ENCODE data around the gene KLHL42. TPM values are rescaled to one million over a fixed set of nuclear protein-coding genes. Genes with fewer than 3 reads are reported as not detected.

KLHL42 gene
- total and polyA plus RNA-seq, 9 of the 15 experiments (the other 6 are each of a cell fraction or from before 2014, with no cell fraction given): 1.5 to 11.8 (median 9.6) TPM

GRCh38 chr12:27771481-27772327 lies 8.3 kb upstream of the KLHL42 start:
- no TSS peak for BruUV-seq (replicated peaks)
- ATAC-seq: no peak
- no peak for TF ChIP-seq EGR1 (conservative IDR thresholded peaks at IDR 0.05)
- no peak for TF ChIP-seq PREB (CRISPR knock-in tag; IDR thresholded peaks at IDR 0.05)
- no peak overlapping the region for H2AFZ ChIP-seq (ENCODE audit: low read depth, low read length)
- H3K79me2 ChIP-seq (ENCODE audit: control insufficient read depth, insufficient read depth, low read length): no peaks in the 10 kb centered on the region
- WGBS (ENCODE audit: insufficient coverage, low coverage, missing lambda C conversion rate): 16% methylated on average over 3 of the region's 3 CpGs
- in situ Hi-C loops (cut with MboI): no loop called here
- no peak overlapping the region for H3K9ac ChIP-seq (ENCODE audit: insufficient read depth in 1 of 2, low read depth in 2 of 2, low read length in 2 of 2)
- FAIRE-seq: no peak
- no peaks in the 10 kb centered on the region; a peak in 1 of 5 replicates for H3K4me1 ChIP-seq (replicated peaks in 1 of 2; ENCODE audit: control insufficient read depth in 2 of 2, insufficient read depth in 2 of 2, low read length in 2 of 2)
- ChIA-PET CTCF (ENCODE audit: low intra/inter-chr PET ratio) (no interaction called here), POLR2A (interaction anchor here (1.8 kb wide), 1 partner anchor 8 kb away, joined by 8 read pairs; the partner anchor contains the start of genes KLHL42 and MANSC4)
- H3K9me1 ChIP-seq (ENCODE audit: control insufficient read depth, insufficient read depth, low read length): no peaks in the 10 kb centered on the region
- H3K9me3 ChIP-seq (replicated peaks; ENCODE audit: control insufficient read depth, insufficient read depth, low read depth, low read length): no peaks in the 10 kb centered on the region
- H3K27ac ChIP-seq (ENCODE audit: extremely low read depth, low read depth, low read length): no peak overlapping the region
- H3K4me2 ChIP-seq (ENCODE audit: insufficient read depth, low read length): no peak overlapping the region
- intact Hi-C loops (cut with micrococcal nuclease): no loop called here
- no peaks in the 10 kb centered on the region for H3K27me3 ChIP-seq (ENCODE audit: control insufficient read depth in 2 of 2, insufficient read depth in 2 of 2, low read length in 2 of 2)
- H3K4me3 ChIP-seq: no peak overlapping the region
- DNase-seq (ENCODE audit: extremely low read depth in 1 of 4, low spot score in 3 of 4): no peak
- H4K20me1 ChIP-seq (replicated peaks; ENCODE audit: control insufficient read depth, insufficient read depth, low read length): no peaks in the 10 kb centered on the region
- H3K36me3 ChIP-seq (ENCODE audit: control insufficient read depth, insufficient read depth, low read length): no peaks in the 10 kb centered on the region

Measured in K562 (cell line).